ENCODE data around the gene IL26.

- no peak for TF ChIP-seq POLR2AphosphoS5 (IDR thresholded peaks at IDR 0.05; ENCODE audit: borderline replicate concordance, low read depth, low read length)
- TF ChIP-seq EZH2 (IDR thresholded peaks at IDR 0.05), result no peak
Measured at GRCh38 chr12:68185598-68185997, 40.0 kb downstream of the IL26 start.
